HepG2 (cell line): ENCODE data around the gene SYVN1. TPM values are rescaled to one million over a fixed set of nuclear protein-coding genes. Genes with fewer than 3 reads are reported as not detected.

Experiments used
- CBX2 ChIP-seq, 2 experiments: fragments of 200-600 bp in 1 of 2; sonication (generic); formaldehyde crosslinking in 1 of 2; IDR thresholded peaks; 2 replicates each; pipeline versions ENCODE4 v1.7.0 to v1.8.1; 2018 to 2022; ENCODE audit warnings: low read depth in 2 of 2, low read length in 1 of 2, mild to moderate bottlenecking in 1 of 2, missing genetic modification reagents in 1 of 2
- CCAR2 ChIP-seq: fragments of 200-400 bp; formaldehyde crosslinking; optimal IDR thresholded peaks from 2 replicates; pipeline ENCODE3; 2018; ENCODE audit warnings: low read depth, mild to moderate bottlenecking, low read length, moderate library complexity
- FOXA3 ChIP-seq: IDR thresholded peaks from 2 replicates; pipeline ENCODE4 v1.6.1; 2016; ENCODE audit warnings: missing genetic modification reagents, missing compliant biosample characterization
- SAP130 ChIP-seq: IDR thresholded peaks from 2 replicates; pipeline ENCODE4 v1.6.1; 2016; ENCODE audit warnings: low read depth
- SETDB1 ChIP-seq: sonication (generic); formaldehyde crosslinking; IDR thresholded peaks from 2 replicates; pipeline ENCODE4 v1.5.1; 2020; ENCODE audit warnings: missing genetic modification reagents, mild to moderate bottlenecking, borderline replicate concordance
- ZBTB7A ChIP-seq: sonication (generic); formaldehyde crosslinking; IDR thresholded peaks from 2 replicates; pipeline ENCODE4 v1.8.0; 2022; ENCODE audit warnings: mild to moderate bottlenecking, missing genetic modification reagents
- ZNF564 ChIP-seq: sonication (generic); formaldehyde crosslinking; IDR thresholded peaks from 2 replicates; pipeline ENCODE4 v1.8.1; 2023; ENCODE audit warnings: mild to moderate bottlenecking, missing genetic modification reagents
- ZNF598 ChIP-seq: sonication (generic); formaldehyde crosslinking; IDR thresholded peaks from 2 replicates; pipeline ENCODE4 v1.5.1; 2020; ENCODE audit warnings: mild to moderate bottlenecking, missing genetic modification reagents, borderline replicate concordance
- ZNF879 ChIP-seq: sonication (generic); formaldehyde crosslinking; IDR thresholded peaks from 2 replicates; pipeline ENCODE4 v1.8.1; 2023; ENCODE audit warnings: missing genetic modification reagents
- polyA plus RNA-seq, 8 experiments: library from polyadenylated mRNA; depleted of rRNA in 3 of 8; stranded (reverse) in 7 of 8; unstranded in 1 of 8; fragments of >200 nt; fragmentation: Illumina TruSeq in 4 of 8; extraction: Trizol in 4 of 8; gene quantifications; 2 replicates each; pipeline versions ENCODE4 v1.2.1 to v1.2.3, GENCODE V29; 2011 to 2016; ENCODE audit warnings: low read depth in 4 of 8, missing spikeins in 1 of 8, mixed read lengths in 1 of 8; ENCODE audit not compliant: insufficient read depth in 1 of 8
- total RNA-seq, 5 experiments: library from RNA; depleted of rRNA; stranded (reverse); fragments of >200 nt; fragmentation: Illumina TruSeq; extraction: Trizol; gene quantifications; 2 replicates each; pipeline ENCODE4 v1.2.3, GENCODE V29; 2016; ENCODE audit warnings: low read depth in 1 of 5
- TF ChIP-seq, protein P1 (sequence below): sonication (generic); formaldehyde crosslinking; IDR thresholded peaks from 2 replicates; pipeline ENCODE4 v1.4.0; 2020; ENCODE audit warnings: missing genetic modification reagents, mild to moderate bottlenecking, borderline replicate concordance
- TF ChIP-seq, protein P2 (sequence below): sonication (generic); formaldehyde crosslinking; conservative IDR thresholded peaks from 2 replicates; pipeline ENCODE4 v1.8.0; 2022; ENCODE audit warnings: low read depth, missing genetic modification reagents
- TF ChIP-seq, protein P3 (sequence below): sonication (generic); formaldehyde crosslinking; IDR thresholded peaks from 2 replicates; pipeline ENCODE4 v1.4.0; 2020; ENCODE audit warnings: mild to moderate bottlenecking, missing genetic modification reagents, borderline replicate concordance
- TF ChIP-seq, protein P4 (sequence below): sonication (generic); formaldehyde crosslinking; IDR thresholded peaks from 2 replicates; pipeline ENCODE4 v1.5.0; 2020; ENCODE audit warnings: mild to moderate bottlenecking, missing genetic modification reagents, borderline replicate concordance
- TF ChIP-seq, protein P5 (sequence below): sonication (generic); formaldehyde crosslinking; IDR thresholded peaks from 2 replicates; pipeline ENCODE4 v1.5.1; 2020; ENCODE audit warnings: mild to moderate bottlenecking, missing genetic modification reagents, moderate library complexity

Gene SYVN1
- total and polyA plus RNA-seq, 2 of the 13 experiments (the other 11 are each of a cell fraction or from before 2014, with no cell fraction given), result 10.3 to 22.5 TPM

DNA sequence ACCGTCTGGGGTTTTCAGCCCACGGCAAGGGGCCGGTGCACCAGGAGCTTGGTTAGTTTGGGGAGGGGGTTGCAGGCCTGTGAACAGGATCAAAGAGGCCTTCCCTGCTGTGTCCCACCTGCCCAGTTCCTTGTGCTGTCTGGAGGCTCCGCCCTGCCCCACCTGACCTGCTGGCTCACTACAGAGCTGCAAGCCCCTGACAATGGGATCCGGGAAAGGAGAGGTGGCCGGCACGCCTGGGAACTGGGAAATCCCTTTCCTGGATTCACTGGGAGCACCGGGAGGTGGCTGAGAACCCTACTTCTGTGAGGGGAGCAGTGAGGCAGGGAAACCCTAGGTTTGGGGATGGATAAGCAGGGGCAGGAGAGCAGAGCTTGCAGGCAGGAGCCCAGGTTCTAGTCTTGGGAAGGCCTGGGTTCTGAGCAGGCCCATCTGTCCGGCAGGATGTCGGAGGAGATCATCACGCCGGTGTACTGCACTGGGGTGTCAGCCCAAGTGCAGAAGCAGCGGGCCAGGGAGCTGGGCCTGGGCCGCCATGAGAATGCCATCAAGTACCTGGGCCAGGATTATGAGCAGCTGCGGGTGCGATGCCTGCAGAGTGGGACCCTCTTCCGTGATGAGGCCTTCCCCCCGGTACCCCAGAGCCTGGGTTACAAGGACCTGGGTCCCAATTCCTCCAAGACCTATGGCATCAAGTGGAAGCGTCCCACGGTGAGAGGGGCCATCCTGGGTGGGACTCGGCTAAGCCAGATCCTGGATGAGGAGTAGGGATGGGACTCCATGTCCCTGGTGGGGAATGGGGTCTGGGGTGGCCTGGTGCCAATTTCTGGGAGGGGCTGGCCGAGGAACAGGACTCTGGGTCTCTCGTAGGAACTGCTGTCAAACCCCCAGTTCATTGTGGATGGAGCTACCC is 48.2 kb upstream of the SYVN1 start (continued):
- TF ChIP-seq, protein P1, sequence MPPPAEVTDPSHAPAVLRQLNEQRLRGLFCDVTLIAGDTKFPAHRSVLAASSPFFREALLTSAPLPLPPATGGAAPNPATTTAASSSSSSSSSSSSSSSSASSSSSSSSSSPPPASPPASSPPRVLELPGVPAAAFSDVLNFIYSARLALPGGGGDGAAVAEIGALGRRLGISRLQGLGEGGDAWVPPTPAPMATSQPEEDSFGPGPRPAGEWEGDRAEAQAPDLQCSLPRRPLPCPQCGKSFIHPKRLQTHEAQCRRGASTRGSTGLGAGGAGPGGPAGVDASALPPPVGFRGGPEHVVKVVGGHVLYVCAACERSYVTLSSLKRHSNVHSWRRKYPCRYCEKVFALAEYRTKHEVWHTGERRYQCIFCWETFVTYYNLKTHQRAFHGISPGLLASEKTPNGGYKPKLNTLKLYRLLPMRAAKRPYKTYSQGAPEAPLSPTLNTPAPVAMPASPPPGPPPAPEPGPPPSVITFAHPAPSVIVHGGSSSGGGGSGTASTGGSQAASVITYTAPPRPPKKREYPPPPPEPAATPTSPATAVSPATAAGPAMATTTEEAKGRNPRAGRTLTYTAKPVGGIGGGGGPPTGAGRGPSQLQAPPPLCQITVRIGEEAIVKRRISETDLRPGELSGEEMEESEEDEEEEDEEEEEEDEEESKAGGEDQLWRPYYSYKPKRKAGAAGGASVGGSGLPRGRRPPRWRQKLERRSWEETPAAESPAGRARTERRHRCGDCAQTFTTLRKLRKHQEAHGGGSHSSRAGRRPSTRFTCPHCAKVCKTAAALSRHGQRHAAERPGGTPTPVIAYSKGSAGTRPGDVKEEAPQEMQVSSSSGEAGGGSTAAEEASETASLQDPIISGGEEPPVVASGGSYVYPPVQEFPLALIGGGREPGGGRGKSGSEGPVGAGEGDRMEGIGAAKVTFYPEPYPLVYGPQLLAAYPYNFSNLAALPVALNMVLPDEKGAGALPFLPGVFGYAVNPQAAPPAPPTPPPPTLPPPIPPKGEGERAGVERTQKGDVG, result no peak
- TF ChIP-seq, protein P2, sequence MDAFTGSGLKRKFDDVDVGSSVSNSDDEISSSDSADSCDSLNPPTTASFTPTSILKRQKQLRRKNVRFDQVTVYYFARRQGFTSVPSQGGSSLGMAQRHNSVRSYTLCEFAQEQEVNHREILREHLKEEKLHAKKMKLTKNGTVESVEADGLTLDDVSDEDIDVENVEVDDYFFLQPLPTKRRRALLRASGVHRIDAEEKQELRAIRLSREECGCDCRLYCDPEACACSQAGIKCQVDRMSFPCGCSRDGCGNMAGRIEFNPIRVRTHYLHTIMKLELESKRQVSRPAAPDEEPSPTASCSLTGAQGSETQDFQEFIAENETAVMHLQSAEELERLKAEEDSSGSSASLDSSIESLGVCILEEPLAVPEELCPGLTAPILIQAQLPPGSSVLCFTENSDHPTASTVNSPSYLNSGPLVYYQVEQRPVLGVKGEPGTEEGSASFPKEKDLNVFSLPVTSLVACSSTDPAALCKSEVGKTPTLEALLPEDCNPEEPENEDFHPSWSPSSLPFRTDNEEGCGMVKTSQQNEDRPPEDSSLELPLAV (CRISPR knock-in tag), result no peak
- no peak for TF ChIP-seq CBX2 (IDR thresholded peaks at IDR 0.05; ENCODE audit: low read depth, low read length)
- TF ChIP-seq CBX2 (CRISPR knock-in tag; IDR thresholded peaks at IDR 0.05; ENCODE audit: low read depth), result no peak
- TF ChIP-seq, protein P3, sequence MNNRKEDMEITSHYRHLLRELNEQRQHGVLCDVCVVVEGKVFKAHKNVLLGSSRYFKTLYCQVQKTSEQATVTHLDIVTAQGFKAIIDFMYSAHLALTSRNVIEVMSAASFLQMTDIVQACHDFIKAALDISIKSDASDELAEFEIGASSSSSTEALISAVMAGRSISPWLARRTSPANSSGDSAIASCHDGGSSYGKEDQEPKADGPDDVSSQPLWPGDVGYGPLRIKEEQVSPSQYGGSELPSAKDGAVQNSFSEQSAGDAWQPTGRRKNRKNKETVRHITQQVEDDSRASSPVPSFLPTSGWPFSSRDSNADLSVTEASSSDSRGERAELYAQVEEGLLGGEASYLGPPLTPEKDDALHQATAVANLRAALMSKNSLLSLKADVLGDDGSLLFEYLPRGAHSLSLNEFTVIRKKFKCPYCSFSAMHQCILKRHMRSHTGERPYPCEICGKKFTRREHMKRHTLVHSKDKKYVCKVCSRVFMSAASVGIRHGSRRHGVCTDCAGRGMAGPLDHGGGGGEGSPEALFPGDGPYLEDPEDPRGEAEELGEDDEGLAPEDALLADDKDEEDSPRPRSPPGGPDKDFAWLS (CRISPR knock-in tag), result no peak
- TF ChIP-seq FOXA3 (CRISPR knock-in tag), result no peak
- TF ChIP-seq, protein P4, sequence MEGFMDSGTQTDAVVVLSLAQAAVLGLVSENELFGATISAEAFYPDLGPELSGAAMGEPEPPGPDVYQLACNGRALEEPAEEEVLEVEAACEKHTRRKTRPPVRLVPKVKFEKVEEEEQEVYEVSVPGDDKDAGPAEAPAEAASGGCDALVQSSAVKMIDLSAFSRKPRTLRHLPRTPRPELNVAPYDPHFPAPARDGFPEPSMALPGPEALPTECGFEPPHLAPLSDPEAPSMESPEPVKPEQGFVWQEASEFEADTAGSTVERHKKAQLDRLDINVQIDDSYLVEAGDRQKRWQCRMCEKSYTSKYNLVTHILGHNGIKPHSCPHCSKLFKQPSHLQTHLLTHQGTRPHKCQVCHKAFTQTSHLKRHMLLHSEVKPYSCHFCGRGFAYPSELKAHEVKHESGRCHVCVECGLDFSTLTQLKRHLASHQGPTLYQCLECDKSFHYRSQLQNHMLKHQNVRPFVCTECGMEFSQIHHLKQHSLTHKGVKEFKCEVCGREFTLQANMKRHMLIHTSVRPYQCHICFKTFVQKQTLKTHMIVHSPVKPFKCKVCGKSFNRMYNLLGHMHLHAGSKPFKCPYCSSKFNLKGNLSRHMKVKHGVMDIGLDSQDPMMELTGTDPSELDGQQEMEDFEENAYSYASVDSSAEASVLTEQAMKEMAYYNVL, result no peak
- TF ChIP-seq CCAR2, result no peak
- TF ChIP-seq SETDB1 (CRISPR knock-in tag), result no peak
- TF ChIP-seq SAP130 (CRISPR knock-in tag), result peak; percentile 55
- no peak for TF ChIP-seq ZNF879
- peak; percentile 78; the same call in 1 of the 2 replicates for TF ChIP-seq ZNF598 (CRISPR knock-in tag)
- no peak; the same call in 1 of the 2 replicates for TF ChIP-seq ZBTB7A (CRISPR knock-in tag)
- TF ChIP-seq, protein P5, sequence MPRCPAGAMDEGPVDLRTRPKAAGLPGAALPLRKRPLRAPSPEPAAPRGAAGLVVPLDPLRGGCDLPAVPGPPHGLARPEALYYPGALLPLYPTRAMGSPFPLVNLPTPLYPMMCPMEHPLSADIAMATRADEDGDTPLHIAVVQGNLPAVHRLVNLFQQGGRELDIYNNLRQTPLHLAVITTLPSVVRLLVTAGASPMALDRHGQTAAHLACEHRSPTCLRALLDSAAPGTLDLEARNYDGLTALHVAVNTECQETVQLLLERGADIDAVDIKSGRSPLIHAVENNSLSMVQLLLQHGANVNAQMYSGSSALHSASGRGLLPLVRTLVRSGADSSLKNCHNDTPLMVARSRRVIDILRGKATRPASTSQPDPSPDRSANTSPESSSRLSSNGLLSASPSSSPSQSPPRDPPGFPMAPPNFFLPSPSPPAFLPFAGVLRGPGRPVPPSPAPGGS (CRISPR knock-in tag), result peak; percentile 83; the same call in 1 of the 2 replicates
- TF ChIP-seq ZNF564 (CRISPR knock-in tag), result 0 out of 2 replicates have a peak, but pooled peaks have one; percentile 32
